ENCODE results near the gene FOXJ3. TPM values are rescaled to one million over a fixed set of nuclear protein-coding genes. Genes with fewer than 3 reads are reported as not detected.

The FOXJ3 gene
- total RNA-seq, 1 experiment from 2014 or later: 51.1 TPM

DNA sequence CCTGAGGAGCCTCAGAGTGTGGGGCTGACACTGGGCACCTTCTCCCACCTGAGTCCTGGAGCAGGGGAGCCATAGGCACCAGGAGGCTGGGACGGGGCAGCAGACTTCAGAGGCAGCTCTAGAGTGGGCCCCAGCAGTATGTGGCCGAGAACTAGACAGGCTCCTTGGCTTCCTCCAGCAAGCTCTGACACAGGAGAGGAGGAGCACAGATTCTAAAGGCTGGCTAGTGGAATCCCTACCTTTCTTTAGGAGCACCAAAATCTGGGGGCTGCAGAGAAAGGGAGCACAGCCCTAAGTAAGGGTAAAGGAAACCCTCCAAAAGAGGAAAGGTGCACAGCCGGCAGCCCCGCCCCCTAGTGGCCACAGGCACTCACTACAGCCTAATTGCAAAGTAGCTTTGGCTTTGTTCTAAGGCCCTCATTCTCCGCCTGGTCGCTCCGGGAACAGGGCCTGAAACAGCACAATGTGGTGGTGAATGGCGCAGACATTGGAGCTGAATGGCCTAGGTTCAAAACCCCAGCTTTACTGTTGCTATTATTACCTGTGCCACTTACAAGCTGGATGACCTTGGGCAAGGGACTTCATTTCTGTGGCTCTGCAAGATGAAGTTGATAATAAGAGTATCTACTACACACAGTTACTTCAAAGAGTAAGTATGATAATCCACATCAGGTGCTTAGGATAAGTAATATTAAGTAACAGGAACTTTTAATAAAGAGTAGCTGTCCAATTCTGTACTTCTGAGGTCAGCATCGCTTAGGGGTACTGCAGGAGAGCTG lies 161.7 kb downstream of the FOXJ3 start:
- BruUV-seq (replicated peaks): no TSS peak
- no peak overlapping the region for H3K4me2 ChIP-seq (ENCODE audit: low read length)
- POLR2A ChIA-PET: no interaction called here

More for the DNA sequence above, 161.7 kb downstream of the FOXJ3 start:
- H3K9ac ChIP-seq (ENCODE audit: low read length): no peak overlapping the region
- no peak overlapping the region for H3K4me3 ChIP-seq (replicated peaks in 1 of 2; ENCODE audit: low read depth in 1 of 2, low read length in 2 of 2)
- peak; percentile 82 for ATAC-seq
- peaks cover 4 to 14% of the 10 kb centered on the region in 2 experiments for H3K4me1 ChIP-seq (ENCODE audit: control insufficient read depth in 1 of 2, insufficient read depth in 2 of 2, low read length in 2 of 2)
- no peaks in the 10 kb centered on the region for H3K9me2 ChIP-seq (ENCODE audit: insufficient read depth)
- H3K36me3 ChIP-seq (ENCODE audit: control insufficient read depth in 1 of 2, insufficient read depth in 2 of 2, low read length in 2 of 2): no peaks in the 10 kb centered on the region
- RAD21 ChIA-PET (ENCODE audit: low non-redundant PET in 1 of 2, low total read pairs in 2 of 2, uncharacterized antibody in 2 of 2, unreplicated experiment in 2 of 2): interaction anchor here in 1 of 2 experiments (1.1 kb wide), 1 partner anchor 361 kb away, joined by 3 read pairs; no protein-coding TSS in a partner anchor
- no peaks in the 10 kb centered on the region for H3K27me3 ChIP-seq (ENCODE audit: insufficient read depth, low read length)
- no peaks in the 10 kb centered on the region for H3K79me2 ChIP-seq (ENCODE audit: insufficient read depth, low read length)
- TF ChIP-seq, protein P1, sequence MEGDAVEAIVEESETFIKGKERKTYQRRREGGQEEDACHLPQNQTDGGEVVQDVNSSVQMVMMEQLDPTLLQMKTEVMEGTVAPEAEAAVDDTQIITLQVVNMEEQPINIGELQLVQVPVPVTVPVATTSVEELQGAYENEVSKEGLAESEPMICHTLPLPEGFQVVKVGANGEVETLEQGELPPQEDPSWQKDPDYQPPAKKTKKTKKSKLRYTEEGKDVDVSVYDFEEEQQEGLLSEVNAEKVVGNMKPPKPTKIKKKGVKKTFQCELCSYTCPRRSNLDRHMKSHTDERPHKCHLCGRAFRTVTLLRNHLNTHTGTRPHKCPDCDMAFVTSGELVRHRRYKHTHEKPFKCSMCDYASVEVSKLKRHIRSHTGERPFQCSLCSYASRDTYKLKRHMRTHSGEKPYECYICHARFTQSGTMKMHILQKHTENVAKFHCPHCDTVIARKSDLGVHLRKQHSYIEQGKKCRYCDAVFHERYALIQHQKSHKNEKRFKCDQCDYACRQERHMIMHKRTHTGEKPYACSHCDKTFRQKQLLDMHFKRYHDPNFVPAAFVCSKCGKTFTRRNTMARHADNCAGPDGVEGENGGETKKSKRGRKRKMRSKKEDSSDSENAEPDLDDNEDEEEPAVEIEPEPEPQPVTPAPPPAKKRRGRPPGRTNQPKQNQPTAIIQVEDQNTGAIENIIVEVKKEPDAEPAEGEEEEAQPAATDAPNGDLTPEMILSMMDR (IDR thresholded peaks at IDR 0.05 in 2 of 3, conservative IDR thresholded peaks at IDR 0.05 in 1 of 3; ENCODE audit: borderline replicate concordance in 1 of 3, insufficient read depth in 1 of 3, low read depth in 2 of 3, low read length in 2 of 3): peak; percentile 70 to 98 (median 93); a peak in 5 of 6 replicates
- TF ChIP-seq ZFX (IDR thresholded peaks at IDR 0.05) (no peak), ELF1 (IDR thresholded peaks at IDR 0.05; ENCODE audit: borderline replicate concordance, low read depth) (no peak), RAD21 (IDR thresholded peaks at IDR 0.05; ENCODE audit: low read depth) (peak; percentile 82)
- TF ChIP-seq, protein P2, sequence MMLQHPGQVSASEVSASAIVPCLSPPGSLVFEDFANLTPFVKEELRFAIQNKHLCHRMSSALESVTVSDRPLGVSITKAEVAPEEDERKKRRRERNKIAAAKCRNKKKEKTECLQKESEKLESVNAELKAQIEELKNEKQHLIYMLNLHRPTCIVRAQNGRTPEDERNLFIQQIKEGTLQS (IDR thresholded peaks at IDR 0.05): no peak
- H3K27ac ChIP-seq (ENCODE audit: low read depth, low read length): no peak overlapping the region
- intact Hi-C loops (cut with micrococcal nuclease): loop anchor here (1.0 to 10.0 kb wide), 4 partner anchors 26 to 909 kb away; no protein-coding TSS in a partner anchor
- no peak overlapping the region for H2AFZ ChIP-seq (ENCODE audit: low read depth, low read length, poor library complexity, severe bottlenecking)
- H4K20me1 ChIP-seq (ENCODE audit: insufficient read depth): 0 out of 2 replicates have a peak, but pooled peaks cover 5% of the 10 kb centered on the region
- no peak for DNase-seq (ENCODE audit: low read depth, low spot score)
- no peaks in the 10 kb centered on the region for H3K9me3 ChIP-seq (ENCODE audit: control insufficient read depth in 1 of 2, insufficient read depth in 1 of 2, low read depth in 1 of 2, low read length in 2 of 2)
- CTCF ChIA-PET: interaction anchor here (0.6 to 2.3 kb wide), 22 partner anchors 9 to 812 kb away, joined by 3 to 21 read pairs (median 4); partner anchors contain the start of genes C1orf50 and P3H1
